ENCODE measurements around the gene EGFL8. TPM values are rescaled to one million over a fixed set of nuclear protein-coding genes. Genes with fewer than 3 reads are reported as not detected.

Gene EGFL8
- total RNA-seq, 1 donor, result 0.72 TPM

DNA sequence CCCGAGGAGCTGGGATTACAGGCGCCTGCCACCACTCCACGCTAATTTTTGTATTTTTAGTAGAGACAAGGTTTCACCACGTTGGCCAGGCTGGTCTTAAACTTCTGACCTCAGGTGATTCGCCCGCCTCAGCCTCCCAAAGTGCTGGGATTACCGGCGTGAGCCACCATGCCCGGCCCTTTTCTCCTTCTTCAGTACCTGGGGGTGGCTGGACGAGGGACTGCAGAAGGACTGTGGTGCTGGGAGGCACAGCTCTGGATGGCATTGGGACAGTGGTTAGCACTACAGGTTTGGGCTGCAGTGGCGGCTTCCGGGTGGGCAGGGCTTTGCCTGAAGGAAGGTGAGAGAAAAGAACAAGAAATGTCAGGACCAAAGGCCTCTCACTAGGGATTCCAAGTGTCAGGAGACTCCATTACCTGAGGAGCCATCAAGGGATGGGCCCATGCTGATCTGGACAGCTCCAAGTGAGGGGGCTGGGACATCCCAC is 43.8 kb upstream of the EGFL8 start:
- H3K4me3 ChIP-seq (ENCODE audit: low read depth, low read length), result no peak overlapping the region
- no peak for TF ChIP-seq CTCF (IDR thresholded peaks at IDR 0.05; ENCODE audit: insufficient read depth, low read length)
- DNase-seq (ENCODE audit: low read depth), result no peak

DNA sequence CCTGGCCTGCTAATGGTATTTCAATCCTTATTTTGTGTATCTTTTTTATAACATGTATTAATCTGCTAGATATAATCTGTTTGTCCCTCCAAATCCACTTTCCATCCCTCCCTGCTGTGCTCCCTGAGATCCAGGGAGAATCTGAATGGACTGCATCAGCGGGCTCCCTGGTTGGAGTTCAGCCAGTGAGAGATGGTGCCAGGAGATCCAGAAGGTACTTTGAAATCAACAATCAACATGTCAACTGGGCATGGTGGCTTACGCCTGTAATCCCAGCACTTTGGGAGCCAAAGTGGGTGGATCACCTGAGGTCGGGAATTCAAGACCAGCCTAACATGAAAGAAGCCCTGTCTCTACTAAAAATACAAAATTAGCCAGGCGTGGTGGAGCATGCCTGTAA is 40.7 kb upstream of the EGFL8 start:
- TF ChIP-seq CTCF (IDR thresholded peaks at IDR 0.05; ENCODE audit: insufficient read depth, low read length), result no peak
- DNase-seq (ENCODE audit: low read depth), result no peak
- no peak overlapping the region for H3K4me3 ChIP-seq (ENCODE audit: low read depth, low read length)

- TF ChIP-seq CTCF (IDR thresholded peaks at IDR 0.05; ENCODE audit: insufficient read depth, low read length), result no peak
- no peak for DNase-seq (ENCODE audit: low read depth)
- peak overlapping the region; percentile 99 for H3K4me3 ChIP-seq (ENCODE audit: low read depth, low read length)
Measured at GRCh38 chr6:32126880-32127279, 37.5 kb upstream of the EGFL8 start.

- DNase-seq (ENCODE audit: low read depth), result no peak
- no peak for TF ChIP-seq CTCF (IDR thresholded peaks at IDR 0.05; ENCODE audit: insufficient read depth, low read length)
- H3K4me3 ChIP-seq (ENCODE audit: low read depth, low read length), result peak overlapping the region; percentile 99
Measured at GRCh38 chr6:32127409-32127716, 37.0 kb upstream of the EGFL8 start.

DNA sequence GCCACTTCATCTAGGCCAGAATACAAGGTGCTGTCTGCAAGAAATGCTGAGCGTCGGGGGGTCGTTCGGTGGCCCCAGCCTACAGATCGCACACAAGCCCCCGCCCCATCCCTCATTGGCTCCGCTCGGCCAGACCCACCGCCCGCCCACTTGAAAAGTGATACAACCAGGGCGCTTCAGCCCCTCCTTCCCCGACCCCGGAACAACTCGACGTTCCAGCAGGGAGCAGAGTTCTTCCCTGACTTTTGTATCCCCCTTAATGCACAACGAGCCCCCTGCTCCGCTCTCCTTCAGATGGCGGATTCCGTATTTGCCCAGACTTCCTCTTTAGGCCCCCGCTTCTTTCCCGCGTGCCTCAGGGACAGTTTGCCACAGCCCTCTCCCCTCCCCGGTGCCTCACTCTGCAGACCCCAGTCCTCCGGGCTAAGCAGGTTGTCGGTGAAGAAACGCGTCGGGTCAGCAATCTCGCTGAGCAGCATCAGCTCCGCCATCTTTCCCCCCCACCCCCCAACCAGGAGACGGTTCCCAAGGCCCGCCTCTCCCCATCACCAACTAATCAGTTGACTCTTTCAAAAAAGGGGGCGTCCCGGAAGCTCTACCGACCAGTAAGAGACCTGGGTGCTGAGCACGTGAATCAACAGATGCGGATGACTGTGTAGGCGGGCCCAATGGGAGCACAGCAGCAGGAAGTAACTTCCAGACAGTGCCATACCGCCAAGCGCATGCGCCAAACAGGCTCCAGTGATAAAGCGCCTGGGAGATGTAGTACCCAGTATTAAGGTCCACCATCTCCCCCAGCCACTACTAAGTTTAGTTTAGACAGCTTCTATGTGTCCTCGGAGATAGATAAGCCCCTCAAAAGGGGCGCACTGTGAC is 36.4 kb upstream of the EGFL8 start, which contains the start of gene ATF6B:
Gene ATF6B (minus strand): TSS at position 530 of the 876 bp plus-strand sequence. CDS start 39 bp downstream, at position 491.
- peak within 1 kb of the TSS; percentile 99 for H3K4me3 ChIP-seq (ENCODE audit: low read depth, low read length)
- no peak for TF ChIP-seq CTCF (IDR thresholded peaks at IDR 0.05; ENCODE audit: insufficient read depth, low read length)
- peak; percentile 100 for DNase-seq (ENCODE audit: low read depth)

GRCh38 chr6:32128751-32129296 is 35.6 kb upstream of the EGFL8 start:
- TF ChIP-seq CTCF (IDR thresholded peaks at IDR 0.05; ENCODE audit: insufficient read depth, low read length), result no peak
- no peak for DNase-seq (ENCODE audit: low read depth)
- H3K4me3 ChIP-seq (ENCODE audit: low read depth, low read length), result peak overlapping the region; percentile 76

Data from fibroblast of the aortic adventitia (primary cell).